Transverse colon (tissue), 4 donors: ENCODE measurements around the gene TMEM44. TPM values are rescaled to one million over a fixed set of nuclear protein-coding genes. Genes with fewer than 3 reads are reported as not detected.

ENCODE experiments used
- DNase-seq: peaks from one replicate; pipeline ENCODE4 v3.0.0-alpha.2; 2019
- H3K27ac ChIP-seq, 4 donors: fragments of 200-600 bp; sonication (generic); 2 replicates each; pipeline ENCODE4 v1.5.1; 2016 to 2018; ENCODE audit warnings: inconsistent platforms in 4 of 4
- H3K27me3 ChIP-seq: fragments of 200-600 bp; sonication (generic); 2 replicates; pipeline ENCODE4 v1.5.1; 2017; ENCODE audit warnings: inconsistent platforms
- H3K36me3 ChIP-seq, 4 donors: fragments of 200-600 bp; sonication (generic); 2 replicates each; pipeline ENCODE4 v1.5.1; 2017 to 2019; ENCODE audit warnings: inconsistent platforms in 4 of 4
- H3K4me1 ChIP-seq, 4 donors: fragments of 200-600 bp; sonication (generic); 2 replicates each; pipeline ENCODE4 v1.5.1; 2017 to 2020; ENCODE audit warnings: inconsistent platforms in 4 of 4
- H3K4me3 ChIP-seq, 4 donors: fragments of 200-600 bp; sonication (generic); 1 replicate in 1 of 4; 2 replicates in 3 of 4; pipeline versions ENCODE4 v1.5.1 to v1.6.1; 2017 to 2019; ENCODE audit warnings: inconsistent platforms in 4 of 4
- H3K9me3 ChIP-seq, 2 donors: fragments of 200-600 bp; sonication (generic); 2 replicates each; pipeline ENCODE4 v1.5.1; 2017 to 2019; ENCODE audit warnings: inconsistent platforms in 2 of 2
- EP300 ChIP-seq: sonication (generic); formaldehyde crosslinking; IDR thresholded peaks from one replicate; pipeline ENCODE4 v1.6.1; 2017; ENCODE audit warnings: antibody characterized with exemption, low read depth
- POLR2A ChIP-seq: fragments of 450-650 bp; IDR thresholded peaks from one replicate; pipeline ENCODE4 v1.6.1; 2016; ENCODE audit warnings: antibody characterized with exemption, mild to moderate bottlenecking, moderate library complexity
- POLR2AphosphoS5 ChIP-seq, 3 donors: sonication (generic); formaldehyde crosslinking; IDR thresholded peaks; one replicate each; pipeline ENCODE4 v1.6.1; 2016; ENCODE audit warnings: antibody characterized with exemption in 3 of 3
- WGBS, 2 donors: methylation state at CpG; one replicate each; pipeline ENCODE4 v1.1.5; 2018; ENCODE audit warnings: low coverage in 1 of 2; 5-methylcytosine and 5-hydroxymethylcytosine counted together
- in situ Hi-C, 4 donors: fragments of 200-750 bp; cut with MboI; loops; one replicate each; pipeline versions ENCODE4 v1.15.0 to v1.15.1; 2017; ENCODE audit warnings: low sequenced_read_pairs in 3 of 4, low pct_ligation_motif_present in 1 of 4, low pct_unique_long_range_greater_than_20kb in 1 of 4
- intact Hi-C: fragments of 100-400 bp; cut with DNase I; formaldehyde crosslinking; loops from one replicate; pipeline ENCODE4 v1.15.1; 2023; ENCODE audit warnings: low total_unique reads
- small RNA-seq, 4 donors: library from RNA; depleted of rRNA; stranded (forward); fragments of <200 nt; gene quantifications; one replicate each; pipeline ENCODE3, GENCODE V24; 2016
- total RNA-seq, 4 donors: library from RNA; depleted of rRNA; stranded (reverse); fragments of >200 nt; gene quantifications; one replicate each; pipeline ENCODE4 v1.1.0, GENCODE V29; 2016
- TF ChIP-seq, protein P1 (sequence below), 5 experiments: fragments of 200-600 bp in 3 of 5; fragments of 450-650 bp in 2 of 5; sonication (generic) in 3 of 5; IDR thresholded peaks; 1 replicate in 2 of 5; 2 replicates in 3 of 5; pipeline ENCODE4 v1.5.1; 2016 to 2017; ENCODE audit warnings: antibody characterized with exemption in 5 of 5, inconsistent platforms in 3 of 5, mild to moderate bottlenecking in 2 of 5, moderate library complexity in 1 of 5

The TMEM44 gene
- total RNA-seq, 4 donors from 2014 or later = 52.0 to 101 (median 58.8) TPM

DNA sequence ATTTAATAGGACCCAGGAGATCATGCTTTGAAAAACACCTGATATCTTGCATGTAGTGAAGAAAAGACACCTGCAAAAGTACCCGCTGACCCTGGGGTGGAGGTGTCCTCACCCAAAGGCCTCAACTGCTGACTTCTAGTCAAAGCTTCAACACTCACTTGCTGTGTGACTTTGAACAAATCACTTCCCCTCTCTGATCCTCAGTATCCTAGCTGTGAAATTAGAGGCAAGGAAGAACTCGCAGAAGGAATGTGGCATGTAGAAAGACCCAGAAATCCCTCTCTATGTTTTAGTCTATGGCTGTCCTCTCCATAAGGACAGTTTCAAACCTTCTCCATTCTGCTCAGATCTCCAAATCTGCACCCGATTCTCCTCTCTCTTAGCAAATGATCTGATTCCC is 93.7 kb downstream of the TMEM44 start:
- 95 to 100% methylated on average over 2 to 3 of the region's 3 CpGs for WGBS, 2 donors
- H3K36me3 ChIP-seq = no peaks in the 10 kb centered on the region
- TF ChIP-seq EP300 = no peak
- no peak for TF ChIP-seq POLR2AphosphoS5 (IDR thresholded peaks at IDR 0.05)
- TF ChIP-seq, protein P1, sequence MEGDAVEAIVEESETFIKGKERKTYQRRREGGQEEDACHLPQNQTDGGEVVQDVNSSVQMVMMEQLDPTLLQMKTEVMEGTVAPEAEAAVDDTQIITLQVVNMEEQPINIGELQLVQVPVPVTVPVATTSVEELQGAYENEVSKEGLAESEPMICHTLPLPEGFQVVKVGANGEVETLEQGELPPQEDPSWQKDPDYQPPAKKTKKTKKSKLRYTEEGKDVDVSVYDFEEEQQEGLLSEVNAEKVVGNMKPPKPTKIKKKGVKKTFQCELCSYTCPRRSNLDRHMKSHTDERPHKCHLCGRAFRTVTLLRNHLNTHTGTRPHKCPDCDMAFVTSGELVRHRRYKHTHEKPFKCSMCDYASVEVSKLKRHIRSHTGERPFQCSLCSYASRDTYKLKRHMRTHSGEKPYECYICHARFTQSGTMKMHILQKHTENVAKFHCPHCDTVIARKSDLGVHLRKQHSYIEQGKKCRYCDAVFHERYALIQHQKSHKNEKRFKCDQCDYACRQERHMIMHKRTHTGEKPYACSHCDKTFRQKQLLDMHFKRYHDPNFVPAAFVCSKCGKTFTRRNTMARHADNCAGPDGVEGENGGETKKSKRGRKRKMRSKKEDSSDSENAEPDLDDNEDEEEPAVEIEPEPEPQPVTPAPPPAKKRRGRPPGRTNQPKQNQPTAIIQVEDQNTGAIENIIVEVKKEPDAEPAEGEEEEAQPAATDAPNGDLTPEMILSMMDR (IDR thresholded peaks at IDR 0.05) = no peak
- H3K9me3 ChIP-seq = peaks cover 0 to 1% of the 10 kb centered on the region in 2 donors
- no peak for DNase-seq
- in situ Hi-C loops = no loop called here
- intact Hi-C loops = no loop called here
- H3K4me3 ChIP-seq = no peak overlapping the region
- H3K27ac ChIP-seq = no peak overlapping the region
- H3K4me1 ChIP-seq = peaks cover 7 to 22% (median 17%) of the 10 kb centered on the region in 4 donors
- H3K27me3 ChIP-seq = no peaks in the 10 kb centered on the region

DNA sequence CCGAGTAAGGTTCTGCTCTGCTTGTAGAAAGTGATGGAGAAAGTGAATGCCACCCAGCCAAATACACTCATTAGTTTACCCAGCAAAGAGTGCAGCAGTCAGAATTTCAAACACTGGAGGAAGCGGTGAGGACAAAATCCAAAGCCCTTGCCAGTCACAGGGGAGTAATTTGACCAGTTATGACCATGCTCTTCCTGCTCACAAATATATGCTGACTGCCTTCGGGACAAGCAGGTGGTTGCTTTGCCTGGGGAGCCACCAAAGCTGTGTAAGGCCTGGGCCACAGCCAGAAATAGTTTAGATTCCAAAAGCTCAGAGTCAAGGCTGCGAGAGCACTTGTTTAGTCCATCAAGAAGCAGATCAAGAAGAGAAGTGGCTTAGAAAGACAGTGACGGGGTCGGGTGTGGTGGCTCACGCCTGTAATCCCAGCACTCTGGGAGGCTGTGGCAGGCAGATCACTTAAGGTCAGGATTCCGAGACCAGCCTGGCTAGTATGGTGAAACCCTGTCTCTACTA is 95.4 kb downstream of the TMEM44 start:
- Histone ChIP-seq H3K27ac (peak overlapping the region; percentile 77 to 83 (median 82)), H3K4me1 (peaks cover 7 to 22% (median 17%) of the 10 kb centered on the region in 4 donors), H3K4me3 (peak overlapping the region in 1 of 4 donors; percentile 1), H3K36me3 (no peaks in the 10 kb centered on the region), H3K27me3 (no peaks in the 10 kb centered on the region), H3K9me3 (peaks cover 6 to 7% of the 10 kb centered on the region in 2 donors)
- intact Hi-C loops (no loop called here), in situ Hi-C loops (no loop called here)
- 39 to 61% methylated on average over 3 to 8 of the region's 8 CpGs for WGBS, 2 donors
- TF ChIP-seq EP300 (no peak), POLR2AphosphoS5 (IDR thresholded peaks at IDR 0.05) (no peak), POLR2A (no peak)
- TF ChIP-seq, protein P1 (IDR thresholded peaks at IDR 0.05) = no peak
- peak; percentile 23 for DNase-seq

Small RNA genes within 50 kb of the gene (small RNA-seq; reads per million reads assigned to genes)
- 0 to 0.36 (median 0) reads per million in 4 donors for gene AC046143.2

Other genes with a start within 250 kb of the TMEM44 start
- not detected for gene GP5, start 234.2 kb downstream of the TMEM44 start, total RNA-seq
- gene ATP13A3, start 146.4 kb downstream of the TMEM44 start, total RNA-seq = 100 to 1,000 TPM in 2 of 4 donors, 10 to 100 TPM in 2; 23.6 to 129 (median 69.8) TPM
- 10 to 100 TPM; 18.7 to 69.9 (median 52.8) TPM for gene LSG1, start 38.8 kb upstream of the TMEM44 start, total RNA-seq
- gene FAM43A, start 52.5 kb upstream of the TMEM44 start, total RNA-seq = 100 to 1,000 TPM in 2 of 4 donors, 10 to 100 TPM in 2; 31.2 to 111 (median 95.9) TPM